ENCODE results near the gene NDE1.

DNA sequence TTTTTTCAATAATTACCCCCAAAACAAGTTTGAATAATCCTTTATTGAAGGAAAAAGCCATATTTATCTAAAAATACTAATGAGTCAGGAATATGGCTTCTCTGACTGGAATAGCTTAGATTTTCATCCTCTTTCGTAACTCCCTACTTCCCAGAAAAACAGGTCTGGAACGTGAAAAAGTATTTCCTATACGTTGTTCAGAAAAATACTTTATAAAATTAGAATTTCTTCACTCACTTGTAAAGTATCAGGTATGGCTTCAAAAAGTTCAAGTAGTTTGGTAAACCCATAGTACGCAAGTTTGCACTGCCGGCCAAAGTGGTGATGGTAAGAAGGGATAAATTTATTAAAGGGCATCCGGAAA, 40.8 kb upstream of the NDE1 start:
- TF ChIP-seq CTCF (IDR thresholded peaks at IDR 0.05; ENCODE audit: insufficient read depth, low read depth, low read length): no peak
- no peak for TF ChIP-seq EZH2 (IDR thresholded peaks at IDR 0.05; ENCODE audit: insufficient read depth, low read length)
